ENCODE measurements around the gene SBK2.

GRCh38 chr19:55489711-55490477 is 47.0 kb downstream of the SBK2 start:
- TF ChIP-seq EZH2 (IDR thresholded peaks at IDR 0.05; ENCODE audit: insufficient read depth, low read length) (no peak), CTCF (IDR thresholded peaks at IDR 0.05; ENCODE audit: insufficient read depth, low read depth, low read length) (no peak)
